GM19467 (cell line): ENCODE data around the gene IL15RA.
A peak's percentile ranks its signal among the peaks of the same experiment; 100 is the strongest.
"Not testable (repeated sequence)": the region's sequence is repeated elsewhere in the genome, so short reads cannot be mapped to it uniquely, and the experiment has no call there.

Experiments used
- ATAC-seq: cut with Tn5 transposase; IDR thresholded peaks from one replicate; pipeline ENCODE4 v1.9.1; 2021; ENCODE audit warnings: mild to moderate bottlenecking, moderate library complexity; ENCODE audit not compliant: unreplicated experiment

The IL15RA gene

DNA sequence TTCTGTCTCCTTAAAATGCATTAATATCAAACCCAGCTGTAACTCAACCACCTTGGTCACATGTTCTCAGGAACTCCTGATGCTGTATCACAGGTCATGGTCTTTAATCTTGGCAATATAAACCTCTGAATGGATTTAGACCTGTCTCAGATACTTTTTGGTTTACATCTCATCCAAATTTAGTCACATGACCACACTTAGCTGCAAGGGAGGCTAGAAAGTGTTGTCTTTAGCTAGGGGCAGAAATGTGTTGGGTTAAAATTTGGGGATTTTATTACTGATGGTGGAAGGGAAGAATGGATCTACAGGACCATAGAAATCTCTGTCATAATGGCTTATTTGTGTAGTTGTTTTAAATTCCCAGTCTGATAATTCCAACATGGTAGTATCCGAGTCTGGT is 29.6 kb upstream of the IL15RA start:
- ATAC-seq = no peak

DNA sequence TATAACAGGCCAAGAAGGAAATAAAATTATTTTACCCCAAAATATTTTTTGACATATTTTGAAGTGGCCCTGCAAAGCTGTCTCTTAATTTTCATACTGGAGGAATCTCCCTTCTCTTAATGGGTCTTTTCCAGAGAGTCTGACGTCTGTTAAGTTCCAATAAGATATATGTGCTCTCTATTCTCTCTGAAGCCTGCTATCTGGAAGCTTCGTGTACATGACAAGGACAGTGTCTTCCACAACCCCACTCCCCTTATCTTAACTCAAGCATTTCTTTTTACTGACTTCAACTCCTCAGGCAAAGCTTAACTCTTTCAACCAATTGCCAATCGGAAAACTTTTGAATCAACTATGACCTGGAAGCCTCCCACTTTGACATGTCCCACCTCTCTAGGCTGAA is 29.2 kb upstream of the IL15RA start:
- ATAC-seq = no peak

GRCh38 chr10:6005856-6006395 is 28.6 kb upstream of the IL15RA start:
- no peak for ATAC-seq

GRCh38 chr10:6005161-6005804 is 27.9 kb upstream of the IL15RA start:
- ATAC-seq = not testable (repeated sequence)

GRCh38 chr10:6002809-6003510 is 25.6 kb upstream of the IL15RA start:
- no peak for ATAC-seq

GRCh38 chr10:5999440-6000165 is 22.3 kb upstream of the IL15RA start:
- no peak for ATAC-seq

GRCh38 chr10:5996696-5997095 is 19.4 kb upstream of the IL15RA start:
- no peak for ATAC-seq

DNA sequence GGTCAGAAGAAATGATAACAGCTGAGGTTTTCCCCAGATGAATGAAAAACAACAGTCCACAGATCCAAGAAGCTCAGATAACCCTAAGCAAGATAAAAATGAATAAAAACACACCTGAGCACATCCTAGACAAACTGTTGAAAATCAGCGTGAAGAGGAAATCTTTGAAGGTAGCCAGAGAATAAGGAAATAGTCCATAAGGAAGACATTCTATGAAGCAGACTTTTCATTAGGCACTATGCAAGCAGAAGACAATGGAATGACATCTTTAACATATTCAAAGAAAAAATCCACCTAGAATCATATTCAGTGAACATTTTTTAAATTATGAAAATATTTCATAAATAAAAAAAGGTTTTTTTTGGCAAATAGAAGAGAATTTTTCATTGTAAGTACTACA is 15.1 kb upstream of the IL15RA start:
- ATAC-seq = no peak

DNA sequence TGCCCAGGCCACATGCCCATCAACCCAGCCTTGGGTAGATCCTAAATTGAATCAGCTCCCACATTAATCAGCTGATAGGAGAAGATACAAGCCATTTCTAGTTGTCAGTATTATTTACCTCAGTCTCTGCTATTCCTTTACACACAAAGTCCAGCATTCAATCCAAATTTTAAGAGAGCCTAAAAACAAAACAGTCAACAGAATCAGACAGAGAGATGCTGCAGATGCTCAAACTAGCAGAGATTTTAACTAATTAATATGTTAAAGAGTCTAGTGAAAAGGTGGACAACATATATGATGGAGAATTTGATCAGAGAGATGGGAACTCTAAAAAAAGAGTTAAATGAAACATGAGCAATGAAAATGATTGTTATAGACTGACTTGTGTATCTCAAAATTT is 14.4 kb upstream of the IL15RA start:
- ATAC-seq = no peak

- no peak for ATAC-seq
Measured at GRCh38 chr10:5989756-5990155, 12.4 kb upstream of the IL15RA start.

GRCh38 chr10:5988336-5988920 is 11.1 kb upstream of the IL15RA start:
- ATAC-seq = no peak

DNA sequence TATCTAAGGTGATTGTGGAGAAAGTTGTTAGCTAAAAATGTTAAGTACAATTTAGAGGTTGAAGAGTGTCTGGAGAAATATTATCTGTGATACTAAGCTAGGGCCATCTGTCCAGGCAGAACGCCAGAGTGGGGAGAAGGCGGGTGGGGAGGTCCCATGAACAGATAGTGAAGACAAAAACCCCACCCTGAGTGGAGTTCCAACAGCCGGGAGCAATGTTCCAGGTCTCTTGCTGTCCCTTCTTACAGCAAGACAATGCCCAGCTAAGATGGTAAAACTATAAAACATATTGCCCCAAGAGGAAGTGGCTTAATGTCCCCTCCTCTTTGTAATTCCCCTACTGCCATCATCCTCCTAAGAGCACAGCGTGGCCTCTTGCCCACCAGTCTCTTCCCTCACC is 10.4 kb upstream of the IL15RA start:
- ATAC-seq = no peak

DNA sequence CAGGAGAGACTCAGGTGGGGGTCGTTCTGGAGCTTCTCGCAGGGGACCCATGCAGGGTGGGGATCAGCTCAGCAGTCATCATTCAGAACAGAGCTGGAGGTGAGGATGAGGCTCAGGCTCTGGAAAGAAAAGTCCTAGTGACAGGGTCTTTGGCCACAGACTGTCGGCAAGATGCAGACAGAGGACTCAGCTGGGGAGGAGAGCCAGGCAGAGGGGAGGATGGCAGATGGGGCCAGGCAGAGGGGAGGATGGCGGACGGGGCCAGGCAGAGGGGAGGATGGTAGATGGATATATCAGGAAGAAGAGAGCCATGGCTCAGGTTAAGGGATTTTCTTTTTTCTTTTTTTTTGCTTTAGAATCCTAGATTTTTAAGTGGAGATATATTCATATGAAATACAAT is 7.7 kb upstream of the IL15RA start:
- ATAC-seq = no peak

- ATAC-seq = no peak
Measured at GRCh38 chr10:5983774-5984173, 6.4 kb upstream of the IL15RA start.

DNA sequence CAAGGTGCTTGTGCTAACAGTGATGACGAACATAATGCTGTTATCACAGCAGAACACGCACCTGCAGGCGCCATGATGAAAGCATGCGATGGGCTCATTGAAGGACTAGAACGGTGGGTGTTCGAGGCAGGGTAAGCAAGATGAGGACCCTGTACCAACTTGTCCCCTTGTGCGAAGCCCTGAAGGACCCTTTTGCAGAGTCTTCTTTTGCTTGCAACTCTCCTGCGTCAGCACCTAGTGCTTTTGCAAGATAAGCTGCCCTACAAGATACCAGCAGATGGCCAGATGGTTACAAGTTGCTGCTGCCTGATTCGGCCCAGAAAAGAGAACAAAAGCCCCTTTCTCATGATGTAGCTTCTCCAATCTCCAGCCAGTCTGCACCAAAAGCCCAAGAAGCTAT is 4.2 kb upstream of the IL15RA start:
- ATAC-seq = no peak

DNA sequence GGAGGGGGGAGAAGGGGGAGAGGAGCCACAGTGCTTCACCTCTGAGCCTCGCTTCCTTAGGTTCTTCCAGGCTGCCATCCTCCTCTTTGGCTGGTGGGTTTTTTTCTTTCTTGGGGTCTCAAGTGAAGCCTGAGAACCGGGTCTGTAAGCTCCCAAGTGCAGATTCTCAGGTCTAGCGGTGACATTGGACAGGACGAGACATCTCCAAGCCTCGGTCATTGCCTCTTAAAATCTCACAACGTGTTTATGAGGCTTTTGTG is 817 bp upstream of the IL15RA start:
- ATAC-seq = no peak

DNA sequence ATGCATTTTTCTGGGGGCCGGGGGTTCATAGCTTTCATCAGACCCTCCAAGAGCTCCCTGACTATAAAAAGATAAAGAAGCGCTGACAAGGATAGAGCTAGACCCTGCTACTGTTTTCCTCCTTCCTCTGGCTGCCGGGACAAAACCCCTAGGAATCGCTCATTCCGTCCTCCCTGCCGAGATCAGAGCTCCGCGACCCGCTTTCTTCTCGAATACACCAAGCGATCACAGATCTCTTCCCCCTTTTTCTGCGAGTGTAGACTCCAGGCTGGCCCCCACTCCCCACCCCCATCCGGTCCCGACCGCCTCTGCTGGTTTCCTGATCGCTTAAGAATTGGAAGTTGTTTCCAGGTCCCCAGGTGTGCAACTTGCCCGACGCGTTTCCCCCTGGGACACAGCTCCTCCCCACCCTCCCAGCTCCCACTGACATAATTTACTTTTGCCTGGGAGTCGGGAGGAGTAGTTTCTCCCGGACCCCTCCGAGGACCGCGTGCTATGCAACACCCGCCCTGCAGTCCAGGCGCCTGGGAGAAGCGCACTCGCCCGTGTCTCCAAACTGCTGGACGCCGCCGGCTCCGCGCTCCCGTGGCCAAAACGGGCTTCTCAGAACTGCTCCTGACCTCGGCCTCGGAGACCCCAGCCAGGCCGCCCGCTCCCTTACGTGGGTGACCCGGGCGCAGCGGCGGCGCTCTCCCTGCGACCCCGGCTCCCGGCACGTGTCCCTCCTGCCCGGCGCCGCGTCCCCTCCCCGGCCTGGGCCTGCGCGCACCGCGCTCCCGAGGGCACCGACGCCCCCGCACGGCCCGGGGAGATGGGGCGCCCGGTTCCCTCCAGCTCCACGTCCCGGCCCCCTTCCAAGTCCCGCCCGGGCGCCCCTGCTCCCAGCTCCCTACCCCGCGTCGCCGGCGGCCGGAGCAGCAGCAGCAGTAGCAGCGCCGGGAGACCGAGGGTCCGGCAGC is 552 bp downstream of the IL15RA start:
- peak; percentile 12 for ATAC-seq

- ATAC-seq = peak; percentile 66
Measured at GRCh38 chr10:5975641-5976473, 1.5 kb downstream of the IL15RA start.

GRCh38 chr10:5973069-5973468 is 4.3 kb downstream of the IL15RA start:
- ATAC-seq = no peak

GRCh38 chr10:5971886-5972285 is 5.5 kb downstream of the IL15RA start:
- no peak for ATAC-seq
